ENCODE data around the gene FAM3D.

Gene FAM3D

DNA sequence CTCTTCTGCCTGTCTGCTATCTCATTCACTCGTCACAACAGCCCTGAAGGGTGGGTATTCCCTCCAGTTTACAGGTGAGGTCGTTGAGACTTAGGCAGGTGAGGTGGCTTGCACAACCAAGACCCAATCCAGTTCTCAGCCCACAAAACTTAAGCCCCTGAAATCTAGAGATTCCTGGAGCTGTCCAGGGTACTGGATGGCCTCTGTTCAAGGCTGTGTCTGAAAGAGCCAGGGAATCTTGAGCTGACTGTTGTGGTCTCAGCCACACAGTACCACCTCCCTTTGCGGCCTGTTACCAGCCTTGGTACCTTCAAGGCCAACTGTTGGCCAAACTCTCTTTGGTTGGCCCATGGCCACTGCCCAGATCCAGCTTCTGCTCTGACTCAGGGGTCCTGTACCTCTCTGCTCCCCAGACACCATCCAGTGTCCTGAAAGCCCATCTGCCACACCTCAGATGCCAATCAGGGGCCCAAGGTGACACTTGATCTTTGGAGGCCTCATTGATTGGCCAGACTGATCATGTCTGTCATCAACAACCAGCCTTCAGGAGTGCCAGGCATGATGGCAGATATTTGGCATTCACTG lies 78.5 kb downstream of the FAM3D start:
- no peak for DNase-seq

DNA sequence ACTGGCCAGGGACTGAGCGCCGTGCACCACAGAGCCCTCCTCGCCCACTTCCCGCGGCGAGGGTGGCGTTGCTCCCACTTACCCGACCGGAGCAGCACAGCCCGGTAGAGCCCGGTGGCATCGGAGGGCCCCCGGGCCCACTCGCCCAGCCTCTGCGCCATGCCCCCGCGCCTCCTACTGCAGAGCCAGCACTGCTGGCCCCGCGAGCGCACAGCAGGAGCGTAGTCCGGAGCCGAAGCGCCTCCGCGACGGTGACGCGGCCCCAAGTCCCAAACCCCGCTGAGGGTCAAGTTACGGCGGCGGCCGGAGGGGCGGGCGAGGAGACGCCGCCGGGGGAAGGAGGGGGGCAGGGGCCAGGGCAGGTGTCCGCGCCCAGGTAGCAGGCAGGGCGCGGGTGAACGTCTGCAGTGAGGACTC lies 79.8 kb downstream of the FAM3D start:
- no peak for DNase-seq

DNA sequence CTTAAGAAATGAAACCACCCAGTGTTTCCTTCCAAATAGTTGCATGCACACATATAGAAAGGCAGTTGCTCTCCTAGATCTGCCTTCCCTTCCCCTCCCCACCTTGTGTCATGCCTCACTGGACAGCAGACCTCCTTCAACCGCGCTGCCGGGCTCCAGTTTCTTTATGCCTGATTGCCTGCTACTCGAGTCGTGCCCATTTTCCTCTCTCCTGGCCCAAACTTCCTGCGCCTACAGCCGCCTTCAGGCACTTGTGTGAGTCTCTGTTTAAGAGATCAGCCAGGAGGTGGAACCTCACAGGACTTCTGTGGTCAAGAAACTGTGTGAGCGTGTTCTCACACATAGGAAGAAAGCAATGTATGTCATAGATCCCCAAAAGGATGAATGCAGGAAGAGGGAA lies 80.6 kb downstream of the FAM3D start:
- peak in 1 of 2 experiments; percentile 19 for DNase-seq

DNA sequence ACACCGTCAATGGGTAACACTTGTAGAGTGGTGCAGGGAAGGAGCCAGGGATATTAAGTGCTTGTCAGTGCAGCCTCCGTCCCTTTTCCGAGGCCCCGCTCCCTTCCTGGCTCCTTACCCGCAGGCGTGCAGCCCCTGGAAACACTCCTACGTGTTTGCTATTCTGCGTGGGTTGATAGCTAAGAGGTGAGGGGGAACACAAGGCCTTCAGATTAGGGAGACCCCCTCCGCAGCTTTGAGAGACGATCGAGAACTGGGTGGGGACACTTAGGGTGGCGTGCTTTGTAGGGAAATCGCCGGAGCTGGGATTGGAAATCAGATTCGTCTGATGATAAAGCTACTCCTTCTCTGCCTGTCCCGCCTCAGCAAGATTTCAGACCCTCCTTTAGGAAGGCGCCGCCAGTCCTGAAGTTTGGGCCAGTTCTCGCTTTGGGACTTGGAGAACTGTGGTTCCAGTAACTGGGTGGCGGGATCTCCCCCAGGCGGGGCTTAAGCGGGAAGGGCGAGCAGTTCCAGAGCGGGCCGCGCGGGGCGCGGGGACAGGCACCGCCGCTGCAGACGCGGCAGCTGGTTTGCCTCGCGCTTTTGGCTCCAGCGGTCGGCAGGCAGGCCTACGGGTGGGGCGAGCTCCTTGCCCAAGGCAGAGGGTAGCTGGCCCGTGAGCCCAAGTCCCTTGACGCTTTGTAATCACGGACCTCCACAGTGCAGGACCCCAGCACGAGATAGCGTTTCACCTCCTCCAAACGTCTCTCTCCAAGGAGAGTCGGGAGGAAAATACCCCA lies 81.4 kb downstream of the FAM3D start:
- DNase-seq = peak; percentile 63 to 88

DNA sequence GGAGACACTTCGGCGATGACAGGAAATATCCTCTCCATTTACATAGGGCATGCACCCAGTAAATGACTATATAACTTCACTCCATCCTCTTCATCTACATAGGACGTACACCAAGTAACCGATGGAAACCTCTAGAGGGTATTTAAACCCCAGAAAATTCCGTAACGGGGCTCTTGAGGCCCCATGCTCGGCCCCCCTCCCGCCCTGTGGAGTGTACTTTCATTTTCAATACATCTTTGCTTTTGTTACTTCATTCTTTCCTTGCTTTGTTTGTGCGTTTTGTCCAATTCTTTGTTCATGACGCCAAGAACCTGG lies 81.9 kb downstream of the FAM3D start:
- DNase-seq = no peak

Data from SHP77 (cell line).